ENCODE data around the gene CACHD1.
A peak's percentile ranks its signal among the peaks of the same experiment; 100 is the strongest.

The CACHD1 gene

DNA sequence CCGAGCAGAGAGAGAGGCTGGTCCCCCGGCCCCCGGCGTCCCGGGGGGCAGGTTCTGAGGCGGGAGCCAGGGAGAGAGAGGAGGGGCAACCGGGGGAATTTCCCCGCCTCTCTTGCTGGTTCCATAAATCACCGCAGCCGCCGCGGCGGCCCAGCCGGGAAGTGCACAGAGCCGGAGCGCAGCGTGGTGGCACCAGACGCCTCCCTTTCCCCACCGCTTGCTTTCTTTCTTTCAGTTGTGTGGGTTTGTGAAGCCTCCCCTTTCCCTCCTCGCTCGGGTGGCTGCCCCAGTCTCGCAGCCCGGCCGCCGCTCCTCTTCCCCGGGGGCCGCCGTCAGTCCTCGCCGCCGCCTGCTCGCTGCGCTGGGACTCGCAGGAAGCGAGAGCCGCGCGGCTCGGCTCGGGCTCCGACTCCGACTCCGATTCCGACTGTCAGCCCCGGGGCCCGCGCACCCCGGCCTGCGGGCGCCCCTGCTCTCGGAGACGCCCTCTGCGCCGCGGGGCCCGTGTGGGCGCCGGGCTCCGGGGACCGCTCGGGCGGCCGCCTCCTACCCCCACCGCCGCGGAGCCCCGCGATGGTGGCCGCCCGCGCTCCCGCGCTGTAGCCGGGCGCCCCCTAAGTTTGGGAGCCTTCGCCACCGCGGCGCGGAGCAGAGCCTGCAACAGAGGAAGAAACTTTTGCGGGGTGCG is at the start of gene CACHD1:
Gene CACHD1, plus strand, starts transcription at position 153 of the 688 bp plus-strand sequence. CDS start 616 bp downstream, outside the sequence.
- DNase-seq (ENCODE audit: low read depth), result peak; percentile 6

DNA sequence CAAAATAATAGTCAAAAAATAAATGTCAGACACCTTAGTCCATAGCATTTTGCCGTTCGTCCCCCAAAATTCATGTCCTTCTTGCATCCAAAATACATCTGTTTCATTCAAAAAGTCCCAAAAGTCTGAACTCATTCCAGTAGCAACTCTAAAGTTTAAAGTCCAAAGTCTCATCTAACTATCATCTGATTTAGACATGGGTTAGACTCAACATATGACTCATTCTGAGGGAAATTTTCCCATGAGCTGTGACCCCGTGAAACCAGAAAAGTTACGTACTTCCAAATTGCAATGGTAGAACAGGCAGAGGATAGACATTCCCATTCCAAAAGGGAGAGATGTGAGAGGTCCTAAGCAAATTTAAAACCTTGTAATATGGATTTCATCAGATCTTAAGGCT is 48.6 kb upstream of the CACHD1 start:
- no peak for DNase-seq (ENCODE audit: low read depth)

DNA sequence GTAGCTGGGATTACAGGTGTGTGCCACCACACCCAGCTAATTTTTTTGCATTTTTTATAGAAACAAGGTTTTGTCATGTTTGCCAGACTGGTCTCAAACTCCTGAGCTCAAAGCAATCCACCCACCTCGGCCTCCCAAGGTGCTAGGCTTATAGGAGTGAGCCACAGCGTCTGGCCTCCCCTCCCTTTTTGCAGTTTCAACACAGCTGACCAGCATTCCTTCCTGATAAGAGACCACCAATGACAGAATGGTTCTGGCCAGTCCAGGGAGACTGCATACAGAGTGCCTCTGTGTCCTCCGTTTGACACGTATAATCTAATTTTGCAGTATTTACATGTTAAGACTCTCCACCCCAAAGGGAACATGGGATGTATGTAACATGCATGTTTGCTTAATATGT is 46.4 kb upstream of the CACHD1 start:
- DNase-seq (ENCODE audit: low read depth), result no peak

DNA sequence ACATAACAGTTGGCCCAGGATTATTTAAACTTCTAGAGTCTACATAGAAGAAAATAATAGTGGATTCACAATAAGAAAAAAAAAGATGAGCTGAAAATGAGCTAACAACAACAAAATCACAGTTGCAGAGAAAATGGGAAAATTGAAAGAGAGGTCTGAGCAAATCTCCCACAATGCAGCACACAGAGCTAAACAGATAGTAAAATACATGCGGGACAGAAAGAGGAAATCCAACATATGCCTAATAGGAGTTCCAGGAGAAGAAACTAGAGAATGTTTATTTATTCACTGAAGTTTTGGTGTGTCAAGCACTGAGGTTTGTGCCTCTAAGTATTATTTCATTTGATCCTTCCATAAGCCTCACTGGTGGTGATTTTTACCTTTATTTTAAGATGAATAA is 45.5 kb upstream of the CACHD1 start:
- no peak for DNase-seq (ENCODE audit: low read depth)

DNA sequence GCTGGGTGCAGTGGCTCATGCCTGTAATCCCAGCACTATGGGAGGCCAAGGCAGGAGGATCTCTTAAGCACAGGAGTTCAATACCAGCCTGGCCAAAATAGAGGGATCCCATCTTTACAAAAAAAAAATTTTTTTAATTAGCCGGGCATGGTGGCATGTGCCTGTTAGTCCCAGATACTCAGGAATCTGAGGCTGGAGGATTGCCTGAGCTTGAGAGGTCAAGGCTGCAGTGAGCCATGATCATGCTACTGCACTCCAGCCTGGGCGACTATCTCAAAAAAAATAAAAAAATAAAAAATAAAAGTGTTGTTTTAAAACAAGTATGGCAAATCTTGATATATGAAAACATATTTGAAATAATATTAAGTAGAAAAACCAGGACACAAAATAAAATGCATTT is 44.4 kb upstream of the CACHD1 start:
- no peak for DNase-seq (ENCODE audit: low read depth)

DNA sequence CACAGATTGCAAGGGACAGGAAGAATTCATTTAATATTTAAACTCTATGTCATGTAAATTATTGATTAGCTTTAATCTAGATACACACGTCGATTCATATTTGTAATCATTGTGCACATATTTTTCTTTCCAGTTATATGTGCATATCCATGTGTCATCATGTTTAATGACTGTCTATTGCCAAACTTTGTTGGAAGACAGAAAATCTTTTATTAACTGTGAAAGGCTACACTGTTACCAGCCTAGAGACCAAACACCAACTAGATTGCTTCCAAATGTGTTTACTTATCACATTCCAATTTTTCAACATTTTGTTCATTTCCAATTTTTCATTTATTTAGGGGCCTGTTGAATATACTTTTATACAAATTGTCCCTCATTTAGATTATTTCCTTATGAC is 43.2 kb upstream of the CACHD1 start:
- DNase-seq (ENCODE audit: low read depth), result no peak

DNA sequence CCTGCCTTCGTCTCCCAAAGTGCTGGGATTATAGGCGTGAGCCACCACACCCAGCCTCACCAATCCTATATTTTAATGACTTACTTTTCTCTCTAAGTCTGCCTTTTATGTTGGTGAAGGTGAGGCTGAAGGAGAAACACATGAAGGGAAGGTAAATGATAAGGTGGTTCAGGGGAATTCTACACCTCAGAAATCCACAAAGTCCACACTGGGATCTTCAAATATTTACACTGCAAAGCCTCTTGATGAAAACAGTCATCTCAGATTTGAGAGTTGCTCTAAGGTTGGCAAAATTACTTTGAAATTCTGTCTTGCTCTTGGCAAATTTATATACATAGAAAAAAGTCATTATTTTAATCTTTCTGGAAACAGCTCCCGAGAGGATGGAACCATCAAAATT is 42.0 kb upstream of the CACHD1 start:
- DNase-seq (ENCODE audit: low read depth), result no peak

DNA sequence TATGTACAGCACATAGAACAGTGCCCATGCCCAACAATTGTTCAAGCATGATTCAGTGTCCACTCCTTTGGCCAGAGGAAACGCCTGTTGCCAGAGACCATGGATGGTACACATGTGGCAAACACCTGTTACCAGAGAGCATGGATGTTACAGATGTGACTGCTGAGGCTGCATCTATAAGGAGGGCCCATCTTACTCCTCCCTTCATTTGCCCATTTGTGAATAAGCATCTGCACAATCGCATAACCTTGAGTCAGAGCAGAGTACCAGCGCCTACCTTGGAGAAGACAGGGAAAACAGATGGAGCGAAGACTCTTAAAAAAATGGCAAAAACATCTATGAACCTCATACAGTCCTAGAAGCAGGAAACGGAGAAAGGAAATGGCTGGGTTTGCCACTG is 36.6 kb upstream of the CACHD1 start:
- DNase-seq (ENCODE audit: low read depth), result no peak

DNA sequence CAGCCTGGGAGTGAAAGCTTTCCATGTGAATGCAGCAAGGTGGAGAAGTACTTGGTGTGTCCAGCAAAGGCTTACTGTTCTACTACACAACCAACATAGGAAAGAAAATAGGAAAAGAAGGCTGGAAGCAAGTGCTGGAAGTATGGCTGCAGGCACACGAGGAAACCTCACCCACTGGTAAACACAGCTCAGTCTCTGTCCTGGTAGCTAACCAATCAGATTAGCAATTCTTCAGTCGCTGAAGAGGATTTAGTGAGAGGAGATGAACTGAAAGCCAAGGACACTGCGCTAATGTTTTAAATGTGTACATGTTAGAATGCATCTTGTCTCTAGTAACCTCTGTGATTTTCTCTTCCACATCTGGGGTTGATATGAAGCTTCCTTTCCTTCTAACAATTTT is 36.2 kb upstream of the CACHD1 start:
- no peak for DNase-seq (ENCODE audit: low read depth)

DNA sequence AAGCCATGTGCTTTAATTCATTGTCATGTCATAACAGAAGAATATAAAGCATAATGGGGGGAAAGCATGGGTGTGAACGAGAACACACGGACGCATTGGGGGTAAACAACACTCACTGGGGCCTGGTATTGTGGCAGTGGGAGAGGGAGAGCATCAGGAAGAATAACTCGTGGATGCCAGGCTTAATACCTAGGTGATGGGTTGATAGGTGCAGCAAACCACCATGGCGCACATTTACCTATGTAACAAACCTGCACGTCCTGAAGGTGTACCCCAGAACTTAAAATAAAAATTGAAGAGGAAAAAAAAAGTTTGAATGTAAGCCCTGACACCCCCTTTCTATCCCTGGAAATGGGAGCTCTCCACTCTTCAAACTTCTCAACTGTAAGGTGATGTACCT is 34.9 kb upstream of the CACHD1 start:
- no peak for DNase-seq (ENCODE audit: low read depth)

DNA sequence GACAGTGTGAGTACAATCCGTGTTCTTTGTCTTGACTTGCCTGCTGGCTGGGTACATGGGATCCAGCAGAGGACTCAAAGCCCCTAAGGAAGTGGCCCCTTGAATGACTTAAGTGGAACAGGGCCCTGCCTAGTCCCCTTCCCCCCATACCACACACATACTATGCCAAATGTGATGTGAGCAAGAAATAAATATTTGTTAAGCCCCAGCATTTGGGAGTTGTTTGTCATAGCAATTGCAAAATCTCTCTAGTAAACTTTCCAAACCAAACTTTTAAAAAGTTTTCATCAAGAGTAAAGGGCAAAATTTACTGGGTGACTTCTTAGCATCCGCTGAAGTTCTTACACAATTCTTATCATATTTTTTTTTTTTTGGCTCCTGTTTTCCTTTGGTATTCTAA is 32.5 kb upstream of the CACHD1 start:
- DNase-seq (ENCODE audit: low read depth), result no peak

DNA sequence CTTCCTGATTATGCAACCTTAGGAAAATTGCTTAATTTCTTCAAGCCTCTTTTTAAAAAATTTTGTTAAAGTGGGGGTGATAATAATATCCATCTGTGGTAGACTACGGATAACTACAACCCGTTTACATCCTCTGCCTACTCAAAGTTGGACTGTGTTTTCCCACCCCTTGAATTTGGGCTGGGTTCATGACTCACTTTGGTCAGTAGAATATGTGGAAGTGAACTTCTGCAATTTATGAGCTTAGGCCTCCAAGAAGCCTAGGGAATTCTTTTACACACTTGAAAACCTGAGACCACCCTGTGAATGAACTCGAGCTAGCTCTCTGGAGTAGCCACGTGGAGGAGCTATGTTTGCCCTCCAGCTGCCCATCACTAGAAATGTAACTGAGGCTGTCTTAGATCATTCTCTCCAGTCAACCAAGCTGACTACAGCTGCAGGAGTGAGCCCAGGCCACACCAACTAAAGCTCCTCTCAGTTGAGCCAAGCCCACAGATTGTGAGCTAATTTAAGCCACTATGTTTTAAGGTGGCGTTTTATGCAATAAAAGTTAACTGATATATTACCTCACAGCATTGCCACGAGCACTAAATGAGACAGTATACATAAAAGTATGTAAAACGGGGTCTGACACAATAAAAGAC is 29.6 kb upstream of the CACHD1 start:
- DNase-seq (ENCODE audit: low read depth), result no peak

DNA sequence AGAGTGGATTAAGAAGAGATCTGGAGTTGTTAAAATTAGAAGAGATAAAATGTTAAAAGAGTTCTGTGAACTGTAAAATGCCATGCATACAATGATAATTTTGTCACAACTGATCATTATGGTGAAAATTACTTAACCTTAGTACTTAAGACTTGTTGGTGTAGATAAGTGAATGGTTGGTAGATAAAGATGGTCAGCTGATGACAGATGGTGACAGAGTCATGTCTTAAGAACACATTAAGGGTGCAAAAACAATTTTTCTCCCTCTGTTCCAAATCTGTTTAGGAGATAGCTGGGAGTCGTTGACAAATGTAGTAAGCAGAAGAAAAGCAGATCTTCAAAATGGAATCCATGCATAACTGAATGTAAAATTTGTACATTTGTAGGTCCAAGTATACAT is 18.5 kb upstream of the CACHD1 start:
- no peak for DNase-seq (ENCODE audit: low read depth)

DNA sequence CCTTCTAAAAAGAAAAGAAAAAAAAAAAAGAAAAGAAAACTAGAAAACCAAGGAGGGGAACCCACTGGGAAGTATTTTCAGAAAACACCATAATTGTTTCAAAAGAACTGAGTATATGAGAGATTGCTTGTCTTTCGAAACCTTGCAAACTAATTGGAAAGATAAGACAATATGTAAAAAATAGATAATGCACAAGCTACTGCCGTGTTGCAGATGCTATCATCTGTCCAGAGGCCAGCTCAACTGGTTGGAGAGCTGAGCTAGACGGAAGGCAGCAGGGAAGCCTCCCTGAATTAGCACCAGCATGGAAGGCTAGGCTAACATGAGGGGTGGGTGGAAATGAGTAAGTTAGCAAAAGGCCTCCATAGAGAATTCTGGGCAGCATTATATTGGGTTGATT is 16.2 kb upstream of the CACHD1 start:
- DNase-seq (ENCODE audit: low read depth), result no peak

DNA sequence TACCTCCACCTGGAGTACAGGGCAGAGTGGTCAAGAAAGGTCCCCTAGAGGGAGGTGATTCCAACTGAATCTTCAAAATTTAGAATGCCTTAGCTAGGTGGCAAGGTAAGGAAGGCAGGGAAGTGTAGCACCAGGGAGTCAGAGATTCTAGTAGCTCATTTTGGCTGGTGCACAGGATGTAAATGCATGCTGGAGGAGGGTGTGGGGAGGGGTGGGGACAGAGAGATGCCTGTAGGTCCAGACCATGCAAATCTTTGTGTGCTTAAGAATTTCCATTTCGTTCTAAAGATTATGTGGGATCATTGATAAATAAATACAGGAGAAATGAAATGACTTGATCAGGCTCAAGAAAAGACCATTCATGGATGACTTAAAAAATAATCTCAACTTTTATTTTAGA is 11.0 kb upstream of the CACHD1 start:
- DNase-seq (ENCODE audit: low read depth), result no peak

DNA sequence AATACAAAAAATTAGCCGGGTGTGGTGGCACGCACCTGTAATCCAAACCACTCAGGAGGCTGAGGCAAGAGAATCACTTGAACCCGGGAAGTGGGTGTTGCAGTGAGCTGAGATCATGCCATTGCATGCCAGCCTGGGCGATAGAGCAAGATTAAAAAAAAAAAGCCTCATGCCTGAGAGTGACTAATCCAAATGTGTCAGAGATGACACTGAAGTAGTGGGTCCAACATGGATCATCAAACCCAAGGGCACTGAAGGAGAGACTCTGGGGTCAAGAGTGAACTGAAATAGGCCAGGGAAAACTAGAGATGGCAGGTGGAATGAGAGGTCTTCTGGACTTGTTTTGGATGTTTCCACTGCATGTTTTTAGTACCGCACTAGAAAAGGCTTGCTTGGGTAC is 10.2 kb upstream of the CACHD1 start:
- no peak for DNase-seq (ENCODE audit: low read depth)

DNA sequence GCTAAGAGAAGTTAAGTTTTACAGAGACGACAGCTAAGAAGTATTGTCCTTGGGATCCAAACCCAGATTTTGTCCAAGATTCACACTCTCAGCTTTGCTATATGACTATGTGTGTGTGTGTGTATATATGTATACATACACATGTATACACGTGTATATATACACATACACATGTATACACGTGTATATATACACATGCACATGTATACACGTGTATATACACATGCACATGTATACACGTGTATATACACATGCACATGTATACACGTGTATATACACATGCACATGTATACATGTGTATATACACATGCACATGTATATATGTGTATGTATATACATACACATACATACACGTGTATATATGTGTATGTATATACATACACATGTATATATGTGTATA is 3.9 kb upstream of the CACHD1 start:
- DNase-seq (ENCODE audit: low read depth), result no peak

DNA sequence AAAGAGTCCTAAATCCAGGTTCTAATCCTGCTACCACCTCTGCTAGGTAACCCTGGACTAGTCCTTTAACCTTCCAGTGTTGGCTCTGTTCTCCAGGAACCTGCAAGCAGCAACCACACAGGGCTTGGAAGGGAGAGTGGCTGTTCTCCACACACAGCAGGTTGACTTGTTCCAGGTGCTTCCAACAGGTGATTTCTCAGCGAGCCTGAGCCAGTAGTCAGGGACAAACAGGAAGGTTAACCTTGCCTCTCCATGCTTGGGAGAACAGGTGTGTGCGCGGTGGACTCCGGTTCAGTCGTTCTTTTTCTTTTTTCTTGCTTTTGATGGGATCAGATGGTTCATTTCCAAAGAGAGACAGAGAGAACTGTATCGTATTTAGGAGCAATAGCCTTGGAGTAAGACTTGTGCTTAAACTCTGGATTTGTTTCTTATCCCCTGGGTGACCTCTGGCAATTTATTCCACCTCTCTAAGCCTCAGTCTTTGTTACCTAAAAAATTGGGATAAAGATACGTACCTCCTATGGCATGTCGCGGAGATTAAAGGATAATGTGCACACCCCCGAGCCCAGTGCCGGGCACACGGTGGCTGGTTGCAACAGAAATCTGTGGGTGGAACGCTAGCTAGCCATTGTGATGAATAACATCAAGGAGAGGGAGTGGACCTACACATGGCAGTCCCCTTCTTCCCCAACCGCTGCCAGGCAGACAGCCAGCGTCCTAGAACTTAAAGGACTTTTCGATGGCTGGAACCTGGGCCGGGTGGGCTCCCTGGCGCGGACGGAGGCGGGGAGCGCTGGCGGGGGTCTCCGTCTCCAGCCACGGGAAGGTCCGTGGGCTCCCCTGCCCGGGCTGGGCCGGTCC is 583 bp upstream of the CACHD1 start:
- no peak for DNase-seq (ENCODE audit: low read depth)

DNA sequence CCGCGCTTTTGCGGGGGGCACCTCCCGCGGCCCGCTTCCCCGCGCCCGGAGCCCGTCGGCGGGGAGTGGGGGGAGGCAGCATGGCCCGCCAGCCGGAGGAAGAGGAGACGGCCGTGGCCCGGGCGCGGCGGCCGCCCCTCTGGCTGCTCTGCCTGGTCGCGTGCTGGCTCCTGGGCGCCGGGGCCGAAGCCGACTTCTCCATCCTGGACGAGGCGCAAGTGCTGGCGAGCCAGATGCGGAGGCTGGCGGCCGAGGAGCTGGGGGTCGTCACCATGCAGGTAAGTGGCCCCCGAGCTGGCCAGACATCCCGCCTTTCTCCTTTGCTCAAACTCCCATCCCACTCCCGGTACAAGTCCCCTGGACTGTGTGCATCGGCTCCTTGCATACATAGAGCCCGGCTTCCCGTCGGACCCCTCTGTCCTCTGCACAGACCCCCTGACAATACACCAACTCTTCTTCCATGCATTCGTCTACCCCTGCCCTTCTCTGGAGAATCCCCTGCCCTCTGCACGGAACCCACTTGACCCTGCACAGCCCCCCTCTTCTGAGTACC is 812 bp downstream of the CACHD1 start:
- no peak for DNase-seq (ENCODE audit: low read depth)

DNA sequence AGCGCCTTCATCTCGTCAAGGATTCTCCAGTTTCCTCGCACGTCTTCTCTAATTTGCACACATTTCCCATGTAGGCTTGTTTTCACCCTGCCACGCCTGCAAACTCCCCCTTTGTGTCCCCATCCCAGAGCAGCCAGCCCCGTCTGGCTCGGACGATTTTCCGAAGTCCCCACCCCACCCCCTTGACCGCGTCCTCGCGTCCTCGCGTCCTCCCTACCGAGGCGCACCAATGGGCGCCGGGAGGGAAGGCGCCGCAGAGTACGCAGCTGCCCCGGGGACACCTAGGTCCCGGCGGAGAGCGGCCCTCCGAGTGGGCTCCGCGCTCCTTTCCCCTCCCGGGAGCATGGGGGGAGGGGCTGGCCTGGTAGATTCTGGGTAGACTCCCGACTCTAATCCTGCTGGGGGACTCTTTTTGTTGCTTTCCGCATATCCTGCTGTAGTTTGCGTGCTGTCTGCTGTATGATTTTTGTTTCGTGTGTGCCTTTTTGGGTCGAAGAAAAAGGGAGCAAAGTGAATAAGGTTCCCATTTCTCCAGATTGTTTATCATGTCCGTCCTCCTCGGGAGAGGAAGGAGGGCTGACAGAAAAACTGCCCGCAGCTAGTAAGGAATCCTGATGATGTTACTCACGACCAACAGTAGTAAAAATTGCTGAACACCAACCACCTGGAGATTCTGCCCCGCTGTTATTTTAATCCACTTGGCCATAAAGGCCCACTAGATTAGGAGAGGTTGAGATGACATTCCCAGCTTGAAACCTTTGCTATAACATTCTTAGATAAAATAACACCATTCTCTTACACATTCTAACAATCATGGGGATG is 1.5 kb downstream of the CACHD1 start:
- DNase-seq (ENCODE audit: low read depth), result no peak

DNA sequence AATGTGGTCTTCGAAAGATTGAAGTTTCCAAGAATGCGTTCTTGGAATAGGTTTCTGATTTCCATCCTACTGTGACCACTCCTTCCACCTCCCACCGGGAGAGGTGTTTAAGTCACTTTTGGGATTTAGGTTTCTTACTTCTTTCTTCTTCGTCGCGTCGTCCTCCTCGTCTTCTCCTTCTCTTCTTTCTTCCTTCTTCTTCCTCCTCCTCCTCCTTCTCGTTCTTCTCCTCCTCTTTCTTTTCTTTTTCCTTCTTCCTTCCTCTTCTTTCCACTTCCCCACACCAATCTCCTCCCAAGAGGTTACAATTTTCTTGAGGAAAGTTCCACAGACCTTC is 2.1 kb downstream of the CACHD1 start:
- DNase-seq (ENCODE audit: low read depth), result no peak

DNA sequence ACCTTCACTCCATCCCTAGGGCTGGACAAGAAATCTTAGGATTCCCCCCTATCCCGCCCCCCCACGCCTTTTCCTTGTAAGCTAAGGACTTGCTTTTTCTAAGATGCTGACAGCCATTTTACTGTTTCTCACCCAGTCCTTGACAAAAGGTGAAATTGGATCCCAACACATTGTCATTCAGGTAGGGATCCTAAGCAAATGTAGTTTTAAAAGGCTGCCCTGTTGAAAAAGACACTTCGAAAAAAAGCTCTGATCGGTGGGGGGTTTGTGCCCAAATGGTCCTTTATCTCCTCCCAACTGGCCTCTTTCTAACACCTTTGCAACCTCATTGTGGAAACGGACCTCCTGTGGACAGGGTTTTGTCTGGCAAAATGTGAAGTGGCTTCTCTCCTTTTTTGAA is 2.9 kb downstream of the CACHD1 start:
- no peak for DNase-seq (ENCODE audit: low read depth)
